ENCODE results near the gene TPSB2. TPM values are rescaled to one million over a fixed set of nuclear protein-coding genes. Genes with fewer than 3 reads are reported as not detected.
"Not testable (repeated sequence)": the region's sequence is repeated elsewhere in the genome, so short reads cannot be mapped to it uniquely, and the experiment has no call there.

TPSB2 gene
- total and polyA plus RNA-seq, 2 experiments from 2014 or later: not detected

GRCh38 chr16:1230471-1231212 is 658 bp upstream of the TPSB2 start:
- in situ Hi-C loops (cut with MboI); H3K36me3 ChIP-seq (ENCODE audit: low read depth); H3F3A ChIP-seq (ENCODE audit: insufficient read depth); H3K79me2 ChIP-seq (ENCODE audit: insufficient read depth); H3K9me3 ChIP-seq (ENCODE audit: low read depth); H3K27ac ChIP-seq; H3K27me3 ChIP-seq (replicated peaks; ENCODE audit: insufficient read depth); H3K4me3 ChIP-seq; H3K4me1 ChIP-seq (ENCODE audit: insufficient read depth); DNase-seq; H3K9me2 ChIP-seq (ENCODE audit: insufficient read depth); H2AFZ ChIP-seq; H4K20me1 ChIP-seq (ENCODE audit: insufficient read depth); H3K9ac ChIP-seq; H3K4me2 ChIP-seq (ENCODE audit: unreplicated experiment): not testable (repeated sequence)
- WGBS, 2 experiments (ENCODE audit: low coverage in 1 of 2, low lambda C conversion rate in 2 of 2, missing lambda C conversion rate in 2 of 2): 70% methylated on average over 14 to 17 of the region's 17 CpGs

- DNase-seq; H3K9me3 ChIP-seq (ENCODE audit: low read depth); H3K9ac ChIP-seq; H3K9me2 ChIP-seq (ENCODE audit: insufficient read depth); H2AFZ ChIP-seq; H3K4me2 ChIP-seq (ENCODE audit: unreplicated experiment); H4K20me1 ChIP-seq (ENCODE audit: insufficient read depth); H3K4me3 ChIP-seq; H3K36me3 ChIP-seq (ENCODE audit: low read depth); H3F3A ChIP-seq (ENCODE audit: insufficient read depth); H3K27ac ChIP-seq; H3K79me2 ChIP-seq (ENCODE audit: insufficient read depth); in situ Hi-C loops (cut with MboI); H3K27me3 ChIP-seq (replicated peaks; ENCODE audit: insufficient read depth); H3K4me1 ChIP-seq (ENCODE audit: insufficient read depth): not testable (repeated sequence)
- 64 to 100% methylated on average over 2 to 8 of the region's 13 CpGs for WGBS, 2 experiments (ENCODE audit: low coverage in 1 of 2, low lambda C conversion rate in 2 of 2, missing lambda C conversion rate in 2 of 2)
These were observed 508 bp downstream of the TPSB2 start for GRCh38 chr16:1229476-1229875.

- H4K20me1 ChIP-seq (ENCODE audit: insufficient read depth); H3K36me3 ChIP-seq (ENCODE audit: low read depth); H3K79me2 ChIP-seq (ENCODE audit: insufficient read depth); H3K4me1 ChIP-seq (ENCODE audit: insufficient read depth); H2AFZ ChIP-seq; H3K27ac ChIP-seq; H3K9ac ChIP-seq; H3K9me3 ChIP-seq (ENCODE audit: low read depth); H3K4me2 ChIP-seq (ENCODE audit: unreplicated experiment); H3K9me2 ChIP-seq (ENCODE audit: insufficient read depth); DNase-seq; H3K27me3 ChIP-seq (replicated peaks; ENCODE audit: insufficient read depth); in situ Hi-C loops (cut with MboI); H3K4me3 ChIP-seq; H3F3A ChIP-seq (ENCODE audit: insufficient read depth): not testable (repeated sequence)
- 62 to 67% methylated on average over 5 to 7 of the region's 7 CpGs for WGBS, 2 experiments (ENCODE audit: low coverage in 1 of 2, low lambda C conversion rate in 2 of 2, missing lambda C conversion rate in 2 of 2)
These were observed 1.8 kb downstream of the TPSB2 start for GRCh38 chr16:1228227-1228626.

GRCh38 chr16:1226692-1227091 is 3.3 kb downstream of the TPSB2 start:
- H2AFZ ChIP-seq; H3K9me3 ChIP-seq (ENCODE audit: low read depth); H4K20me1 ChIP-seq (ENCODE audit: insufficient read depth); H3K4me2 ChIP-seq (ENCODE audit: unreplicated experiment); H3K4me3 ChIP-seq; H3K9me2 ChIP-seq (ENCODE audit: insufficient read depth); H3K9ac ChIP-seq; DNase-seq; in situ Hi-C loops (cut with MboI); H3K79me2 ChIP-seq (ENCODE audit: insufficient read depth); H3K4me1 ChIP-seq (ENCODE audit: insufficient read depth); H3F3A ChIP-seq (ENCODE audit: insufficient read depth); H3K27ac ChIP-seq; H3K27me3 ChIP-seq (replicated peaks; ENCODE audit: insufficient read depth); H3K36me3 ChIP-seq (ENCODE audit: low read depth): not testable (repeated sequence)
- WGBS, 2 experiments (ENCODE audit: low coverage in 1 of 2, low lambda C conversion rate in 2 of 2, missing lambda C conversion rate in 2 of 2): 36 to 56% methylated on average over 8 to 12 of the region's 14 CpGs

GRCh38 chr16:1225728-1226311 is 4.2 kb downstream of the TPSB2 start:
- in situ Hi-C loops (cut with MboI); H3F3A ChIP-seq (ENCODE audit: insufficient read depth): not testable (repeated sequence)
- 54 to 60% methylated on average over 23 to 24 of the region's 24 CpGs for WGBS, 2 experiments (ENCODE audit: low coverage in 1 of 2, low lambda C conversion rate in 2 of 2, missing lambda C conversion rate in 2 of 2)

More at GRCh38 chr16:1225728-1226311, 4.2 kb downstream of the TPSB2 start:
- not testable (repeated sequence) for H2AFZ ChIP-seq; H3K9ac ChIP-seq; H3K27ac ChIP-seq; H3K4me2 ChIP-seq (ENCODE audit: unreplicated experiment); H3K9me3 ChIP-seq (ENCODE audit: low read depth); H3K4me3 ChIP-seq; H3K27me3 ChIP-seq (replicated peaks; ENCODE audit: insufficient read depth); H3K9me2 ChIP-seq (ENCODE audit: insufficient read depth); H3K79me2 ChIP-seq (ENCODE audit: insufficient read depth); H3K36me3 ChIP-seq (ENCODE audit: low read depth); H3K4me1 ChIP-seq (ENCODE audit: insufficient read depth); DNase-seq; H4K20me1 ChIP-seq (ENCODE audit: insufficient read depth)

Measured in GM23248 (cell line).